Measurements from ENCODE around the gene MYADM.
"Not testable (repeated sequence)": the region's sequence is repeated elsewhere in the genome, so short reads cannot be mapped to it uniquely, and the experiment has no call there.

The MYADM gene

DNA sequence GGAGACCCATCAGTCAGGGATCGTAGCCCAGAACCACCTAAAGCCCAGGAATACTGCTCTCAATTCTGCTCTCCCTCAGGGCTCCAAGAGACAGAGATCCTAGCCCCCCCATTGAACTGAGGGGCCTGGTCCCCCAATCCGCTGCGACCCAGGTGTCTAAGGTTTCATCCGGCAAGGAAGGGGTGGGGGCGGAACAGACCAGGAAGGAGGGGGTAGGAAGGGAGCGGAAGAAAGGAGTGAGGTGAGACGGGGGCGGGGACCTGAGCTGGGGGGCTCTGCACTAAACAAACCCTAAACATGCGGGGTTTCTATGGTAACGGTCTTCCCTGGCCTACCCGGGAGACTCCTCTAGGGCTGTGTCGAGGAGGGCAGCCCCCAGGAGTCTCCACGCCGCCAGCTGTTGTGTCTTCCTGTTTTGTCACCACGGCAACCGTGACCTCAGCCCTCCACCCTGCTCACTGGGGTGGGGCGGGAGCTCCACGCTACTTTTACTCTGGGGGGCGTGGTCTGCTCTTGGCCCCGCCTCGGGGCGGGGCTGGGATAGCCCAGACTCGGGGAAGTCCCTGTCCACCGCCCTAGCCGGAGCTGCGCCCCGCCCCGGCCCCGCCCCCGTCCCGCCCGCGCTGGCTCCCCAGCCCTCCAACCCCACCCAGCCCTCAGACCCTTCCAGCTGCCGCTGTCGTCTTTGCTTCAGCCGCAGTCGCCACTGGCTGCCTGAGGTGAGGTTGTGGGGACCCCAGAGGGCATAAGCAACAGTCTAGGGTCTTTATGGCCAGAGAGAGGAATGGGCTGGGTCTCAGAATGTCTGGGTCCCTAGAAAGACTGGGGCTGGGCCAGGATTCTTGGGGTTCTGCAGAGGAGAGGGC lies at the start of gene MYADM:
Gene MYADM (plus strand): TSS at position 659 of the 866 bp plus-strand sequence. CDS start 5,647 bp downstream, outside the sequence.
- DNase-seq (ENCODE audit: low read depth in 2 of 2), result peak; percentile 98 to 99

- DNase-seq (ENCODE audit: low read depth in 2 of 2), result no peak
Measured at GRCh38 chr19:53818756-53819155, 48.9 kb upstream of the MYADM start.

GRCh38 chr19:53819861-53820260 lies 47.8 kb upstream of the MYADM start:
- no peak for DNase-seq (ENCODE audit: low read depth in 2 of 2)

DNA sequence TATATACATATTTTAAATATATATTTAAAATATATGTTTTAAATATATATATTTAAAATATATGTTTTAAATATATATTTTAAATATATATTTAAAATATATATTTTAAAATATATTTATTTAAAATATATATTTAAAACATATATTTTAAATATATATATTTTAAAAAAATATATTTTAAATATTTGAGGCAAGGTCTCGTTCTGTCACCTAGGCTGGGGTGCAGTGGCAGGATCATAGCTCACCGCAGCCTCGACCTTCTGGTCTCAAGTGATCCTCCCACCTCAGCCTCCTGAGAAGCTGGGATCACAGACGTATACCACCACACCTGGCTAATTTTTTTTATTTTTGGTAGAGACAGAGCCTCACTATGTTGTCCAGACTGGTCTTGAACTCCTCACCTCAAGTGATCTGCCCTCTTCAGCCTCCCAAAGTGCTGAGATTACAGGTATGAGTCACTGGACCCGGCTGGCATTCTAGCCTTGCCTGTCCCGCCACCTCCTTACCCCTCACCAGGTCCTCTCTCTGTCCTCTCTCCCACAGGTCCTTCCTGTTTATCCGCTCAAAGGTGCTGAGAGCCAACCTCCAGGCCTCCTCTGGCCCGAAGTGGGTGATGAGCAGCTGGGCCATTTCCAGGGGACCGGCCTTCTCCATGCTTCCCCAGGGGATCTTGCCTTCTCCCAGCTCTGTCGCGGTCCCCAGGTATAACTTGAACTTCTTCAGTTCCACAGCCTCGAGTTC lies 44.1 kb upstream of the MYADM start:
- no peak for DNase-seq (ENCODE audit: low read depth in 2 of 2)

DNA sequence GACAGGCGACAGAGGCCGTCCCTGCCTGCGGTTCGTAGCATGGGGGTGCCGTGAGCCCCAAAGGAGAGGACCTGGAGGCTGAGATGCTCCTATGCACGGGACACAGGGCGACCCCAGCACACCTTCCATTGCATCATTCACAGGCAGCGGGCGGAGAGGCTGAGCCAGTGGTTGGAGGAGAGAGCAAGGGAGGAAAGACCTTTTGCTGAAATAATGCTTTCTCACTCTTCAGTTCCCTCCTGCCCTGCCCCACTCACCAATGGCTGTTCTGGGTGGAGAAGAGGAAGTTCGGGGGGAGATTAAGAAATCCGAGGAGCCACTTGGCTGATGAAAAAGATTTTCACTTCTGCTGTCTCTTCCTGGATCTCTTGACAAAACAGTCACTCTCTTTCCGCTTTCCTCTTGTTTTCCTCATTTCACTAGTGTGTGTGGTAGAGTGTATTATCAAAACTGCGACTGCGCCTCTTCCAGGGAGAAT lies 43.5 kb upstream of the MYADM start, which contains the start of gene NLRP12:
Gene NLRP12 (minus strand): TSS at position 181 of the 478 bp plus-strand sequence. CDS start 140 bp downstream, at position 41.
- DNase-seq (ENCODE audit: low read depth in 2 of 2), result no peak

DNA sequence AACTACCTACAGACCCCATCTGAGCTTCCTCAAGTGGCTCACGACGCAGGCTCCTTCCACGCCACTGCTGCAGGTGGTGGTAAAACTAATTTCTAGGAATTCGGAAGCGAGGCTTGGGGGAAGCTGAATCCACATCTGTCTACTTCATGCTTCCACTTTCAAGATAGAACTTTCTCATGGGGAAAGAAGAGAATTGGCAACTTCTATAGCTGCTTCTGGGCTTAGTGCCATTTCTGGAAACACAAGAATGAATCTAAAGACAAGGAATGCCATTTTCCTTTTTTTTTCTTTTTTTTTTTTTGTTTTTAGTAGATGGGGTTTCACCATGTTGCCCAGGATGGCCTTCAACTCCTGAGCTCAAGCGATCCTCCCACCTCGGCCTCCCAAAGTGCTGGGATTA lies 40.8 kb upstream of the MYADM start:
- no peak for DNase-seq (ENCODE audit: low read depth in 2 of 2)

- no peak for DNase-seq (ENCODE audit: low read depth in 2 of 2)
Measured at GRCh38 chr19:53828531-53828930, 39.2 kb upstream of the MYADM start.

GRCh38 chr19:53832861-53833260 lies 34.8 kb upstream of the MYADM start:
- not testable (repeated sequence) for DNase-seq (ENCODE audit: low read depth in 2 of 2)

GRCh38 chr19:53838446-53838845 lies 29.2 kb upstream of the MYADM start:
- DNase-seq (ENCODE audit: low read depth in 2 of 2), result not testable (repeated sequence)

DNA sequence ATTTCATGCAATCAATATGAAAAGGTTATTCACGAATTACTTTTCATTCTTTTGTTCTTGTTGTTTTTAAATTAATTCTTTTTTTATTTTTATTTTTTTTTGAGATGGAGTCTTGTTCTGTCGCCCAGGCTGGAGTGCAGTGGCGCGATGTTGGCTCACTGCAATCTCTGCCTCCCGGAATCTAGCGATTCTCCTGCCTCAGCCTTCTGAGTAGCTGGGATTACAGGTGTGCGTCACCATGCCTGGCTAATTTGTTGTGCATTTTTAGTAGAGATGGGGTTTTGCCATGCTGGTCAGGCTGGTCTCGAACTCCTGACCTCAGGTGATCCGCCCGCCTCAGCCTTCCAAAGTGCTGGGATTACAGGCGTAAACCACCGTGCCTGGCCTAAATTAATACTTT lies 27.4 kb upstream of the MYADM start:
- DNase-seq (ENCODE audit: low read depth in 2 of 2), result not testable (repeated sequence)

GRCh38 chr19:53840914-53841313 lies 26.8 kb upstream of the MYADM start:
- not testable (repeated sequence) for DNase-seq (ENCODE audit: low read depth in 2 of 2)

DNA sequence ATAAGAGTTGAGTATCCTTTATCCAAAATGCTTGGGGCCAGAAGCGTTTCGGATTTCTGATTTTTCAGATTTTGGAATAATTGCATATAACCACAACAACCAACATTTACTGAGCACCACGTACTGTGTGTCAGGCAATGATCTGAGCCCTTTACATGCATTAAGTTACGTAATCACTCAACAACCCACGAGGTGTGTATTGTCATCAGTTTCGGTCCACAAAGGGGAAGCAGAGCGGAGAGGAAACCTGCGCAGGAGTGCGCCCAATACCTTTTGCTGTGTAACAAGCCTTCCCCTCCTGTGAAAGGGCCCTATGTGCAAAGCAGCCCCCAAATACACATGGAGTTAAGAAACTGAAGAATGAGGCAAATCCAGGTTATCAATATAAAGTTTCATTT lies 22.8 kb upstream of the MYADM start:
- DNase-seq (ENCODE audit: low read depth in 2 of 2), result no peak

- DNase-seq (ENCODE audit: low read depth in 2 of 2), result no peak
Measured at GRCh38 chr19:53847555-53847954, 20.1 kb upstream of the MYADM start.

DNA sequence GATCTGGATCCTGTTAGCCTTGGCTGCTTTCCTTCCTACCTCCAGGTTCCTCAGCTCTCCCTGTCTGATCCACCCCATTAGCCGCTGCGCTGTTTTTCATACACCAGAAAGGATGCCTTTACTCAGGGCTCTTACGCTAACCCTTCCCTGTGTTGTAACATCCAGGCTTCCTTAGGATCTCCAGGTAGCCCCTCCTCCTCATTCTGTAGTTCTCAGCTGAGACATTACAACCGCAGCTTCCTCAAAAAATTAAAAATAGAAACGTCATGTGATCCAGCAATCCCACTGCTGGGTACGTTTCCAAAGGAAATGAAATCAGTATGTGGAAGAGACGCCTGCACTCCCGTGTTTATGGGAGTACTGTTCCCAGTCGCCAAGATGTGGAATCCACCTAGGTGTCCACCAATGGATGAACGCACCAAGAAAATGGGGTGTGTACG lies 18.4 kb upstream of the MYADM start:
- DNase-seq (ENCODE audit: low read depth in 2 of 2), result no peak

DNA sequence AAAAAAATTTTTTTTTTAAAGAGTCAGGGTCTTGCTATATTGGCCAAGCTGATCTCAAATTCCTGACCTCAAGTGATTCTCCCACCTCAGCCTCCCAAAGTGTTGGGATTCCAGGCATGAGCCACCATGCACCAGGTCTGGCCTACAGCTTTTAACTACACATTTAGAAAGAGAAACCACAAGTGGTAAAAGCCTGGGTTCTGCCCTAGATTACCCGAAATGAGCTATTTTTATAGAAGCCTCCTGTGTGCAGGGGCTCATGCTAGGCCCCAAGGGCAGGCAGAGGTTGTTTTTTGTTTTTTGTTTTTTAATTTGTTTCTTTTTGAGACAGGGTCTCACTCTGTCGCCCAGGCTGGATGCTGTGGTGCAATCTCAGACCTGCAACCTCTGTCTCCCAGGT lies 14.0 kb upstream of the MYADM start:
- DNase-seq (ENCODE audit: low read depth in 2 of 2), result no peak

DNA sequence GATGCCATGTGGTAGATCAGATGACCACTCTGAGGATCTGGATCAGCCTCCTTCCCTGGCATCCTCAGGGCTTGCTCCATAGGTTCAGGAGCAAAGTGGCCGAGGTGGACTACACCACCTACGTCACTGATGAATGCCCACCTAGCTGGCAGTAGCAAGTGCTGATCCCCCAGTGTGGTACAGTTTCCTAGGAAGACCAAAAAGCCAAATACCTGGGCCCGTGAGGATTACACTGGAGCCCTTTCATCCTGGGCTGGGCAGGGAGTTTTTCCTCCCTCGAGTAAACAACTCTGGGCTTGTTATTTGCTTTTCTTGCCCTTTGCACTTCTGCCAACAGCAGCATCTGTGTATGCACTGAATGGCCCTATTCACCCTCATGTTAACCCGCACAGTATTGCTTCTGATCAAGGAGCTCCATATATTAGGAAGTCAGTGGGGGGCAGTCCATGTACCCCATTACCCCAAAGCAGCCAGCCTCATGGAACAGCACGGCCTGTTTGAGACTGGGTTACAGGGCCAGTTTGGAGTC lies 3.3 kb upstream of the MYADM start:
- DNase-seq (ENCODE audit: low read depth in 2 of 2), result no peak

GRCh38 chr19:53865523-53865917 lies 2.2 kb upstream of the MYADM start:
- DNase-seq (ENCODE audit: low read depth in 2 of 2), result no peak

GRCh38 chr19:53865918-53866864 lies 1.5 kb upstream of the MYADM start:
- DNase-seq (ENCODE audit: low read depth in 2 of 2), result no peak

- no peak for DNase-seq (ENCODE audit: low read depth in 2 of 2)
Measured at GRCh38 chr19:53866865-53867224, 838 bp upstream of the MYADM start.

DNA sequence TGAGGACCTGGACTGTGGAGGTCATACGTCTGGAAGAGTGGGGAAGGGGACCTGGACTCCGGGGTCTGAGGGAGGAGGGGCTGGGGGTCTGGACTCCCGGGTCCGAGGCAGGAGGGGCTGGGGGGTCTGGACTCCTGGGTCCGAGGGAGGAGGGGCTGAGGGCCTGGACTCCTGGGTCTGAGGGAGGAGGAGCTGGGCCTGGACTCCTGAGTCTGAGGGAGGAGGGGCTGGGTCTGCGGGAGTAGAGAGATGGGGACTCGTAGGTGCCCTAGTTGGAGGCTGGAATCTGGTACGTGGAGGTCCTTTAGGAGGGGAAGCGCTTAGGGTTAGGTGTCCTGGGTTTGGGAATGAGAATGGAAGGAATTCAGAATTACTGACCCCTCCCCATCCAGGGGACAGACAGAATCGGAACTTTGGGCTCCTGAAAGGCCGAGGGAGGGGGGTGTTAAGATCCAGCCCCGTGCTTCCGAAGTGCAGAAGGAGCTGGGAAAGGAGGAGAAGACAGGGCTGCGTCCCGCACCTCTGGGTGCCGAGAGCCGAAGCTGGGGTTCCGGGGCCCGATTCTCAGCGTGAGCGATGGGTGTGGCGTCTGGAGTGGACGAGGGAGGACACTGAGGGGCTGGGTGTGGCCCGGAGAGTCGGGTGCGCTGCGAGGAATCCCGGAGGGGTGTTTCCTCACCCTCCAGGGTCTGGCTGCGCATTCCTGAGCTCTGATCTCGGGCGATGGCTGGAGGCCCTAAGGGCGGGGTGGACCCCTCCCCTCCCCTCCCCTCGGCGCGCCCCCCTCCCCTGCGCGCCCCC lies 608 bp downstream of the MYADM start:
- no peak for DNase-seq (ENCODE audit: low read depth in 2 of 2)
